ENCODE results near the gene ZNF83. TPM values are rescaled to one million over a fixed set of nuclear protein-coding genes. Genes with fewer than 3 reads are reported as not detected.
A peak's percentile ranks its signal among the peaks of the same experiment; 100 is the strongest.
"Not testable (repeated sequence)": the region's sequence is repeated elsewhere in the genome, so short reads cannot be mapped to it uniquely, and the experiment has no call there.

ZNF83 gene
- total RNA-seq, 2 experiments from 2014 or later, result 58.7 to 60.2 TPM

GRCh38 chr19:52639996-52640395 is 1.8 kb upstream of the ZNF83 start:
- Mint-ChIP-seq H3K9me3 (no peaks in the 10 kb centered on the region), H3K4me1 (ENCODE audit: low read depth) (peaks cover 31% of the 10 kb centered on the region), H3K4me3 (no peak overlapping the region), H3K27ac (no peak overlapping the region), H3K27me3 (no peaks in the 10 kb centered on the region), H3K36me3 (ENCODE audit: low read depth) (peaks cover 35% of the 10 kb centered on the region)
- ChIA-PET POLR2A (interaction anchor here (2.4 kb wide), 1 partner anchor 270 kb away, joined by 6 read pairs; the partner anchor contains the start of gene ZNF880), CTCF (no interaction called here)
- no peak for TF ChIP-seq CTCF (IDR thresholded peaks at IDR 0.05)
- DNase-seq (no peak), ATAC-seq (ENCODE audit: poor library complexity) (no peak)
- Histone ChIP-seq H3K27me3 (ENCODE audit: control insufficient read depth in 1 of 2, insufficient read depth in 2 of 2, low read length in 2 of 2) (no peaks in the 10 kb centered on the region), H3K4me3 (ENCODE audit: low read length) (no peak overlapping the region), H3K36me3 (ENCODE audit: insufficient read depth, low read length) (no peaks in the 10 kb centered on the region), H3K27ac (ENCODE audit: low read depth in 1 of 2, low read length in 2 of 2) (no peak overlapping the region), H3K9me3 (ENCODE audit: control insufficient read depth in 1 of 2, insufficient read depth in 1 of 2, low read length in 2 of 2) (peaks cover 8 to 24% of the 10 kb centered on the region in 2 experiments), H3K4me1 (ENCODE audit: insufficient read depth, low read length) (peaks cover 21% of the 10 kb centered on the region)
- intact Hi-C loops (cut with DNase I, micrococcal nuclease), result loop anchor here (2.0 to 5.0 kb wide), 6 partner anchors 39 to 243 kb away; partner anchors contain the start of genes ZNF528 (in 1 of the 2), ZNF611 (in 1 of the 2), ZNF701 (in 1 of the 2) and ZNF808 (in 1 of the 2)

- peak overlapping the region; percentile 75 for H3K4me3 ChIP-seq (ENCODE audit: low read length)
- Mint-ChIP-seq H3K27ac (peak overlapping the region; percentile 93), H3K4me1 (ENCODE audit: low read depth) (peaks cover 35% of the 10 kb centered on the region), H3K27me3 (no peaks in the 10 kb centered on the region), H3K9me3 (no peaks in the 10 kb centered on the region), H3K36me3 (ENCODE audit: low read depth) (peaks cover 33% of the 10 kb centered on the region), H3K4me3 (peak overlapping the region; percentile 92)
- H3K9me3 ChIP-seq (ENCODE audit: control insufficient read depth in 1 of 2, insufficient read depth in 1 of 2, low read length in 2 of 2), result peaks cover 0 to 17% of the 10 kb centered on the region in 2 experiments
- ATAC-seq (ENCODE audit: poor library complexity) (peak; percentile 3), DNase-seq (peak in 1 of 14 experiments; percentile 7)
- TF ChIP-seq CTCF (IDR thresholded peaks at IDR 0.05), result no peak
- H3K27ac ChIP-seq (ENCODE audit: low read depth in 1 of 2, low read length in 2 of 2), result no peak overlapping the region
- H3K27me3 ChIP-seq (ENCODE audit: control insufficient read depth in 1 of 2, insufficient read depth in 2 of 2, low read length in 2 of 2), result no peaks in the 10 kb centered on the region
- intact Hi-C loops (cut with DNase I, micrococcal nuclease), result loop anchor here (2.0 to 5.0 kb wide), 6 partner anchors 38 to 241 kb away; partner anchors contain the start of genes ZNF528 (in 1 of the 2), ZNF611 (in 1 of the 2), ZNF701 (in 1 of the 2) and ZNF808 (in 1 of the 2)
- peaks cover 6% of the 10 kb centered on the region for H3K36me3 ChIP-seq (ENCODE audit: insufficient read depth, low read length)
- ChIA-PET POLR2A (interaction anchor here (2.4 kb wide), 1 partner anchor 269 kb away, joined by 6 read pairs; the partner anchor contains the start of gene ZNF880), CTCF (no interaction called here)
- peaks cover 21% of the 10 kb centered on the region for H3K4me1 ChIP-seq (ENCODE audit: insufficient read depth, low read length)
These were observed 446 bp upstream of the ZNF83 start for GRCh38 chr19:52638601-52639000.

GRCh38 chr19:52635786-52636570 is 2.2 kb downstream of the ZNF83 start:
- Histone ChIP-seq H3K4me3 (ENCODE audit: low read length) (no peak overlapping the region), H3K9me3 (ENCODE audit: control insufficient read depth in 1 of 2, insufficient read depth in 1 of 2, low read length in 2 of 2) (peaks cover 0 to 16% of the 10 kb centered on the region in 2 experiments), H3K27ac (ENCODE audit: low read depth in 1 of 2, low read length in 2 of 2) (no peak overlapping the region), H3K36me3 (ENCODE audit: insufficient read depth, low read length) (peaks cover 6% of the 10 kb centered on the region), H3K27me3 (ENCODE audit: control insufficient read depth in 1 of 2, insufficient read depth in 2 of 2, low read length in 2 of 2) (no peaks in the 10 kb centered on the region), H3K4me1 (ENCODE audit: insufficient read depth, low read length) (peaks cover 21% of the 10 kb centered on the region)
- no peak for TF ChIP-seq CTCF (IDR thresholded peaks at IDR 0.05)
- Mint-ChIP-seq H3K9me3 (no peaks in the 10 kb centered on the region), H3K4me1 (ENCODE audit: low read depth) (peaks cover 54% of the 10 kb centered on the region), H3K36me3 (ENCODE audit: low read depth) (peaks cover 41% of the 10 kb centered on the region), H3K27me3 (no peaks in the 10 kb centered on the region), H3K4me3 (peak overlapping the region; percentile 92), H3K27ac (peak overlapping the region; percentile 93)
- intact Hi-C loops (cut with DNase I, micrococcal nuclease), result loop anchor here in 1 of 2 experiments (2.0 to 5.0 kb wide), 5 partner anchors 35 to 367 kb away; partner anchors contain the start of genes ZNF528, ZNF611, ZNF766 and ZNF808
- ChIA-PET POLR2A (no interaction called here), CTCF (no interaction called here)
- DNase-seq, result no peak
- ATAC-seq (ENCODE audit: poor library complexity), result no peak

- intact Hi-C loops (cut with DNase I, micrococcal nuclease); H3K27ac Mint-ChIP-seq; H3K4me1 ChIP-seq (ENCODE audit: insufficient read depth, low read length); H3K27me3 ChIP-seq (ENCODE audit: control insufficient read depth in 1 of 2, insufficient read depth in 2 of 2, low read length in 2 of 2); H3K27me3 Mint-ChIP-seq; H3K9me3 ChIP-seq (ENCODE audit: control insufficient read depth in 1 of 2, insufficient read depth in 1 of 2, low read length in 2 of 2); H3K4me3 ChIP-seq (ENCODE audit: low read length); H3K27ac ChIP-seq (ENCODE audit: low read depth in 1 of 2, low read length in 2 of 2); ATAC-seq (ENCODE audit: poor library complexity); POLR2A ChIA-PET; DNase-seq; H3K4me3 Mint-ChIP-seq; H3K9me3 Mint-ChIP-seq; CTCF ChIA-PET: not testable (repeated sequence)
- Mint-ChIP-seq H3K36me3 (ENCODE audit: low read depth) (peaks cover 48% of the 10 kb centered on the region), H3K4me1 (ENCODE audit: low read depth) (peaks cover 20% of the 10 kb centered on the region)
- peaks cover 51% of the 10 kb centered on the region for H3K36me3 ChIP-seq (ENCODE audit: insufficient read depth, low read length)
These were observed 10.7 kb downstream of the ZNF83 start for GRCh38 chr19:52627441-52627840.
